NCI-H345 (cell line): ENCODE results near the gene TCF4.

Source experiments
- DNase-seq: peaks from one replicate; lab custom pipeline; 2025; lab: John Stamatoyannopoulos, UW

Gene TCF4

GRCh38 chr18:55588111-55588869 is at the start of gene TCF4:
TCF4 (minus strand) TSS chr18:55588192; CDS start chr18:55587116, 1,076 bp downstream.
- peak; percentile 57 for DNase-seq

GRCh38 chr18:55637204-55637603 is 49.2 kb upstream of the TCF4 start:
- no peak for DNase-seq

GRCh38 chr18:55635439-55635838 is 47.4 kb upstream of the TCF4 start:
- DNase-seq, result no peak

GRCh38 chr18:55634545-55634944 is 46.6 kb upstream of the TCF4 start:
- no peak for DNase-seq

- no peak for DNase-seq
Observed at GRCh38 chr18:55633032-55633431, 45.0 kb upstream of the TCF4 start.

GRCh38 chr18:55629133-55629532 is 41.1 kb upstream of the TCF4 start:
- DNase-seq, result no peak

GRCh38 chr18:55627007-55627406 is 39.0 kb upstream of the TCF4 start:
- no peak for DNase-seq

- no peak for DNase-seq
Observed at GRCh38 chr18:55625901-55626300, 37.9 kb upstream of the TCF4 start.

- no peak for DNase-seq
Observed at GRCh38 chr18:55623626-55624025, 35.6 kb upstream of the TCF4 start.

GRCh38 chr18:55610506-55610905 is 22.5 kb upstream of the TCF4 start:
- DNase-seq, result no peak

GRCh38 chr18:55609160-55609825 is 21.3 kb upstream of the TCF4 start:
- no peak for DNase-seq

GRCh38 chr18:55608497-55608896 is 20.5 kb upstream of the TCF4 start:
- DNase-seq, result no peak

GRCh38 chr18:55607773-55608172 is 19.8 kb upstream of the TCF4 start:
- no peak for DNase-seq

- no peak for DNase-seq
Observed at GRCh38 chr18:55605733-55606338, 17.8 kb upstream of the TCF4 start.

- no peak for DNase-seq
Observed at GRCh38 chr18:55603775-55604174, 15.8 kb upstream of the TCF4 start.

- no peak for DNase-seq
Observed at GRCh38 chr18:55593888-55594287, 5.9 kb upstream of the TCF4 start.

- no peak for DNase-seq
Observed at GRCh38 chr18:55592572-55592971, 4.6 kb upstream of the TCF4 start.

- no peak for DNase-seq
Observed at GRCh38 chr18:55592106-55592505, 4.1 kb upstream of the TCF4 start.

- peak; percentile 95 for DNase-seq
Observed at GRCh38 chr18:55589625-55590291, 1.8 kb upstream of the TCF4 start.

GRCh38 chr18:55588870-55589595 is 1.0 kb upstream of the TCF4 start:
- peak; percentile 39 for DNase-seq

GRCh38 chr18:55587418-55588110 is 428 bp downstream of the TCF4 start:
- peak; percentile 57 for DNase-seq
